ENCODE data around the gene TENM4. TPM values are rescaled to one million over a fixed set of nuclear protein-coding genes. Genes with fewer than 3 reads are reported as not detected.

Gene TENM4
- total RNA-seq, 4 donors from 2014 or later, result 16.8 to 158 (median 120) TPM

- 22 to 43% methylated on average over 4 of the region's 4 CpGs for WGBS, 2 donors
- Histone ChIP-seq H3K4me1 (no peaks in the 10 kb centered on the region), H3K4me3 (replicated peaks in 1 of 3) (no peak overlapping the region), H3K27me3 (no peaks in the 10 kb centered on the region), H3K9me3 (no peaks in the 10 kb centered on the region), H3K36me3 (no peaks in the 10 kb centered on the region), H3K27ac (no peak overlapping the region)
- intact Hi-C loops (cut with DNase I), result no loop called here
- no peak for DNase-seq
- TF ChIP-seq CTCF (IDR thresholded peaks at IDR 0.05) (no peak), POLR2A (IDR thresholded peaks at IDR 0.05) (no peak)
Observed at GRCh38 chr11:79485694-79486093, 44.9 kb upstream of the TENM4 start.

GRCh38 chr11:79484872-79485271 lies 44.0 kb upstream of the TENM4 start:
- Histone ChIP-seq H3K27me3 (no peaks in the 10 kb centered on the region), H3K4me3 (replicated peaks in 1 of 3) (no peak overlapping the region), H3K27ac (no peak overlapping the region), H3K4me1 (no peaks in the 10 kb centered on the region), H3K36me3 (no peaks in the 10 kb centered on the region), H3K9me3 (no peaks in the 10 kb centered on the region)
- TF ChIP-seq POLR2A (IDR thresholded peaks at IDR 0.05) (no peak), CTCF (IDR thresholded peaks at IDR 0.05) (no peak)
- intact Hi-C loops (cut with DNase I), result no loop called here
- no peak for DNase-seq

DNA sequence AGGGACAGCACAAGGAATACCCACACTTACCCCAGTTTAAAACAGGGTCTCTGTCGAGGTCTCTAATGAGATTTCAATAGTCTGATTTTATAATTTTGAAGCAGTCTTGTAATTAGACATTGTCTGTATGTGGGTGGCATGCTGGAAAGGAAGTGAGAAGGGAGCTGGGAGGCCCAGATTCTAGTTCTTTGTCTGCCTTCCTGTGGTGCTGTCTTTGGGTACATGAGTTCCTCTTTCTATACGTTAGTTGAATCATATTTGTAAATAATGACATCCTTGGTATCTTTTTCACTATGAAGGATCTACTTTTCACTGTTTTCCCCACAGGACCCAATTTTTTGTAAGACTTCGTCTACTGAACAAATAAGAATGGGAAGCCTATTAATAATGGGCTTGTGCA lies 42.0 kb upstream of the TENM4 start:
- H3K4me3 ChIP-seq (replicated peaks in 1 of 3), result no peak overlapping the region
- no peaks in the 10 kb centered on the region for H3K27me3 ChIP-seq
- WGBS, 2 donors, result 75 to 77% methylated on average over 3 of the region's 3 CpGs
- H3K4me1 ChIP-seq, result no peaks in the 10 kb centered on the region
- DNase-seq, result no peak
- no peaks in the 10 kb centered on the region for H3K36me3 ChIP-seq
- no peak overlapping the region for H3K27ac ChIP-seq
- TF ChIP-seq POLR2A (IDR thresholded peaks at IDR 0.05) (no peak), CTCF (IDR thresholded peaks at IDR 0.05) (no peak)
- intact Hi-C loops (cut with DNase I), result no loop called here
- no peaks in the 10 kb centered on the region for H3K9me3 ChIP-seq

- DNase-seq, result no peak
- TF ChIP-seq CTCF (IDR thresholded peaks at IDR 0.05) (no peak), POLR2A (IDR thresholded peaks at IDR 0.05) (no peak)
- H3K27me3 ChIP-seq, result no peaks in the 10 kb centered on the region
- no peaks in the 10 kb centered on the region for H3K36me3 ChIP-seq
- H3K27ac ChIP-seq, result no peak overlapping the region
- WGBS, 2 donors, result 76 to 86% methylated on average over 3 of the region's 3 CpGs
- intact Hi-C loops (cut with DNase I), result no loop called here
- H3K4me1 ChIP-seq, result no peaks in the 10 kb centered on the region
- H3K4me3 ChIP-seq (replicated peaks in 1 of 3), result no peak overlapping the region
- no peaks in the 10 kb centered on the region for H3K9me3 ChIP-seq
Observed at GRCh38 chr11:79481795-79482194, 41.0 kb upstream of the TENM4 start.

DNA sequence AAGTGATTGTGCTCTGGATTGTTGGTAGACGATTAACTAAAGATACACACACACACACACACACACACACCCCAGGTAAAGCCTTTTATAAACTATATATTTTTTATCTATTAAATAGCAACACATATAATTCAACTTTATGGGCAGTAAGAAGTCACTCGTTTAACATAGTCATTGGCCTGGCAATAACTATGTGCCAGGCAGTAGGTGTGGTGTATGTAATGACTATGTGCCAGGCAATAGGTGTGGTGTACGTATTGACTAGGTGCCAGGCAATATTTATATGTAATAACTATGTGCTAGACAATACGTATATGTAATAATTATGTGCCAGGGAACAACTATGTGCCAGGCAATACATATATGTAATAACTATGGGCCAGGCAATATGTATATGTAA lies 40.0 kb upstream of the TENM4 start:
- Histone ChIP-seq H3K27me3 (no peaks in the 10 kb centered on the region), H3K4me1 (no peaks in the 10 kb centered on the region), H3K9me3 (no peaks in the 10 kb centered on the region), H3K27ac (no peak overlapping the region), H3K36me3 (no peaks in the 10 kb centered on the region), H3K4me3 (replicated peaks in 1 of 3) (no peak overlapping the region)
- WGBS, 2 donors, result 91 to 94% methylated on average over 4 of the region's 4 CpGs
- intact Hi-C loops (cut with DNase I), result no loop called here
- DNase-seq, result no peak
- no peak for TF ChIP-seq CTCF (IDR thresholded peaks at IDR 0.05)
- no peak for TF ChIP-seq POLR2A (IDR thresholded peaks at IDR 0.05)
